Measurements from ENCODE around the gene PIP4P1. TPM values are rescaled to one million over a fixed set of nuclear protein-coding genes. Genes with fewer than 3 reads are reported as not detected.
A peak's percentile ranks its signal among the peaks of the same experiment; 100 is the strongest.

PIP4P1 gene
- total and polyA plus RNA-seq, 2 of the 13 experiments (the other 11 are each of a cell fraction or from before 2014, with no cell fraction given): 33.4 to 47.0 TPM

- TF ChIP-seq ZNF460 (CRISPR knock-in tag; IDR thresholded peaks at IDR 0.05; ENCODE audit: borderline replicate concordance): peak; percentile 15; the same call in 1 of the 2 replicates
- no peak for TF ChIP-seq ZXDC (CRISPR knock-in tag; IDR thresholded peaks at IDR 0.05)
- TF ChIP-seq FOSL2 (CRISPR knock-in tag; IDR thresholded peaks at IDR 0.05): no peak; the same call in 1 of the 2 replicates
- no peak for TF ChIP-seq THAP8 (CRISPR knock-in tag; IDR thresholded peaks at IDR 0.05; ENCODE audit: borderline replicate concordance)
- no peak; the same call in 1 of the 2 replicates for TF ChIP-seq ELF4 (CRISPR knock-in tag; IDR thresholded peaks at IDR 0.05; ENCODE audit: borderline replicate concordance)
- TF ChIP-seq NFYC (CRISPR knock-in tag; IDR thresholded peaks at IDR 0.05): peak; percentile 96
- peak; percentile 77 for TF ChIP-seq HMG20B (CRISPR knock-in tag; conservative IDR thresholded peaks at IDR 0.05)
- peak; percentile 60 for TF ChIP-seq AGO2 (optimal IDR thresholded peaks at IDR 0.05; ENCODE audit: low read depth, low read length)
- TF ChIP-seq PHF8 (CRISPR knock-in tag; IDR thresholded peaks at IDR 0.05): peak; percentile 91
- TF ChIP-seq ATF5 (CRISPR knock-in tag; IDR thresholded peaks at IDR 0.05; ENCODE audit: low read depth): peak; percentile 76; the same call in 1 of the 2 replicates
- TF ChIP-seq PRPF4 (IDR thresholded peaks at IDR 0.05; ENCODE audit: low read depth, low read length, poor library complexity, severe bottlenecking): no peak
- TF ChIP-seq SPEN (CRISPR knock-in tag; IDR thresholded peaks at IDR 0.05; ENCODE audit: low read depth): peak; percentile 92
- no peak for TF ChIP-seq FOXO4 (CRISPR knock-in tag; conservative IDR thresholded peaks at IDR 0.05)
- peak; percentile 34 for TF ChIP-seq ZNF883 (CRISPR knock-in tag; IDR thresholded peaks at IDR 0.05; ENCODE audit: not compliant biosample characterization)
- TF ChIP-seq ZNF570 (CRISPR knock-in tag; IDR thresholded peaks at IDR 0.05; ENCODE audit: borderline replicate concordance): no peak; the same call in 1 of the 2 replicates
- TF ChIP-seq KDM3A (CRISPR knock-in tag; IDR thresholded peaks at IDR 0.05; ENCODE audit: low read depth): peak; percentile 75
- TF ChIP-seq KDM5B (CRISPR knock-in tag; IDR thresholded peaks at IDR 0.05; ENCODE audit: borderline replicate concordance): peak; percentile 95
- peak; percentile 92 for TF ChIP-seq TFDP1 (CRISPR knock-in tag; IDR thresholded peaks at IDR 0.05; ENCODE audit: borderline replicate concordance)
- TF ChIP-seq DRAP1 (CRISPR knock-in tag; IDR thresholded peaks at IDR 0.05): peak; percentile 95
- peak; percentile 51; the same call in 1 of the 2 replicates for TF ChIP-seq ZNF652 (CRISPR knock-in tag; IDR thresholded peaks at IDR 0.05; ENCODE audit: borderline replicate concordance, low read depth)
- peak; percentile 98 for TF ChIP-seq ZNF224 (CRISPR knock-in tag; IDR thresholded peaks at IDR 0.05)
- TF ChIP-seq SMARCE1 (IDR thresholded peaks at IDR 0.05; ENCODE audit: borderline replicate concordance): no peak
Measured at GRCh38 chr14:20454516-20455354, 6.5 kb downstream of the PIP4P1 start, which contains the start of the genes APEX1 and OSGEP (continued).
